Kidney capillary endothelial cell (primary cell): Measurements from ENCODE around the gene RPA1.

Experiments used
- DNase-seq: peaks from one replicate; pipeline ENCODE4 v3.0.0-alpha.2; 2018; ENCODE audit warnings: low spot score

Gene RPA1

GRCh38 chr17:1912146-1912545 is 82.3 kb downstream of the RPA1 start:
- no peak for DNase-seq

GRCh38 chr17:1913702-1914101 is 83.9 kb downstream of the RPA1 start:
- DNase-seq, result no peak

- DNase-seq, result peak; percentile 46
Measured at GRCh38 chr17:1914661-1915083, 84.9 kb downstream of the RPA1 start.

- DNase-seq, result no peak
Measured at GRCh38 chr17:1915889-1916288, 86.1 kb downstream of the RPA1 start.

GRCh38 chr17:1916316-1916715 is 86.5 kb downstream of the RPA1 start:
- no peak for DNase-seq

GRCh38 chr17:1916963-1917715 is 87.3 kb downstream of the RPA1 start:
- DNase-seq, result no peak

GRCh38 chr17:1918346-1919162 is 88.7 kb downstream of the RPA1 start:
- no peak for DNase-seq

GRCh38 chr17:1919201-1919600 is 89.4 kb downstream of the RPA1 start:
- DNase-seq, result no peak

- no peak for DNase-seq
Measured at GRCh38 chr17:1920948-1921351, 91.1 kb downstream of the RPA1 start.

- no peak for DNase-seq
Measured at GRCh38 chr17:1928976-1929375, 99.2 kb downstream of the RPA1 start.

GRCh38 chr17:1930337-1930645 is 100.5 kb downstream of the RPA1 start:
- DNase-seq, result no peak

- DNase-seq, result no peak
Measured at GRCh38 chr17:1931844-1932579, 102.2 kb downstream of the RPA1 start.

- no peak for DNase-seq
Measured at GRCh38 chr17:1933875-1934715, 104.3 kb downstream of the RPA1 start.

- no peak for DNase-seq
Measured at GRCh38 chr17:1934901-1935300, 105.1 kb downstream of the RPA1 start.

- no peak for DNase-seq
Measured at GRCh38 chr17:1936766-1937165, 107.0 kb downstream of the RPA1 start.

- no peak for DNase-seq
Measured at GRCh38 chr17:1937461-1937860, 107.7 kb downstream of the RPA1 start.

- no peak for DNase-seq
Measured at GRCh38 chr17:1939981-1940809, 110.4 kb downstream of the RPA1 start.

- DNase-seq, result no peak
Measured at GRCh38 chr17:1940810-1941185, 111.0 kb downstream of the RPA1 start.

GRCh38 chr17:1941272-1942065 is 111.7 kb downstream of the RPA1 start:
- no peak for DNase-seq

GRCh38 chr17:1942066-1942365 is 112.2 kb downstream of the RPA1 start:
- no peak for DNase-seq
